ENCODE measurements around the gene NFIB.

DNA sequence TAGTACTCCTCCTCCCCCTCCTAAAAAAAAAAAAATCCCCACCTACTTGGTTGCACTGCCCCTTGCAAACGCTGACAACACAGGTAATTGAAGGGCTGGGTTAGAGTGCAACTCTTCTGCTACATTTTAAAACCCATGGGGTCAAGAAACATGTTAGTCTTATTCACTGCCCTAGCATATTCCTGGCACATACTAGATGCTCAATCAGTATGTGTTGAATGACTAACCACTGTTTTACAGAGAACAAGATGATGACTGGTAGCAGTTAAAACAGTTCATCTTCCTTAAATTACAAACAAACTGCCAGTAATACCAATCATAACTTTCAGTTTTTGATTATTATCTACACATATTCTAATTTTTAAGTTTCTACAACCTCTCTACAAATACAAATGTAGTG, 124.4 kb downstream of the NFIB start:
- TF ChIP-seq YY1 (IDR thresholded peaks at IDR 0.05; ENCODE audit: insufficient read depth, insufficient read length) (no peak), ZNF274 (IDR thresholded peaks at IDR 0.05; ENCODE audit: low read depth, low read length) (no peak)

Measured in NT2/D1 (cell line).